HuH-7 (cell line): ENCODE measurements around the gene PLAC8.
"Not testable (repeated sequence)": the region's sequence is repeated elsewhere in the genome, so short reads cannot be mapped to it uniquely, and the experiment has no call there.

Experiments
- DNase-seq: peaks from one replicate; pipeline ENCODE4 v3.0.0; 2011; ENCODE audit warnings: low spot score

Gene PLAC8

DNA sequence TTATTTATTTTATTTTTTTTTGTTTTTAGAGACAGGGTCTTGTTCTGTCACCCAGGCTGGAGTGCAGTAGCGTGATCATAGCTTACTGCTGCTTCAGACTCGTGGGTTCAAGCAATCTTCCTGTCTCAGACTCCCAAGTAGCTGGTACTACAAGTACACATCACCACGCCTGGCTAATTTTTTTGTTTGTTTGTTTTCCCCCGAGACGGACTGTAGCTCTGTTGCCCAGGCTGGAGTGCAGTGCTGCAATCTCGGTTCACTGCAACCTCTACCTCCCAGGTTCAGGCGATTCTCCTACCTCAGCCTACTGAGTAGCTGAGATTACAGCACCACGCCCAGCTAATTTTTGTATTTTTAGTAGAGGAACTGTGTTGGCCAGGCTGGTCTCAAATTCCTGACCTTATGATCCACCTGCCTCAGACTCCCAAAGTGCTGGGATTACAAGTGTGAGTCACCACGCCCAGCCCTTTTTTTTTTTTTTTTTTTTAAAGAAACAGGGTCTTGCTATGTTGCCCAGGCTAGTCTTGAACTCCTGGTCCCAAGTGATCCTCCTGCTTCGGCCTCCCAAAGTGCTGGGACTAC lies 47.4 kb downstream of the PLAC8 start:
- no peak for DNase-seq

DNA sequence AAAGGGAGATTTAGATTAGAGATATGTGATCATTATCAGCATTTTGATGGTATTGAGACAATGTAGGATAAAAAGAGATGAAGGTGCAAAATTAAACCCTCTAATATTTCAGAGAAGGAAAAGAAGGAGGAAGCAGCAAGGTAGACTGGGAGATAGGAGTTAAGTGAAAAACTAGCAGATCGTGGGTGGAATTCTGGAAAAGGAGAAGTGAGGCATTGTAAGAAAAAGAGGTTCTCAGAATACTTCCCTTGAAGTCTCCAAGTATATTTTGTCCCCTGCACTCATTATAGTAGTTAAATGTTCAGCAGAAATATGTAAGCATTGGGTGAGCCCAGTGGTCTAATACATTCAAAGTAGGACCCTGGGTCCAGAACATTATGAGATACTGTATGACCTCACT lies 49.3 kb downstream of the PLAC8 start:
- no peak for DNase-seq

DNA sequence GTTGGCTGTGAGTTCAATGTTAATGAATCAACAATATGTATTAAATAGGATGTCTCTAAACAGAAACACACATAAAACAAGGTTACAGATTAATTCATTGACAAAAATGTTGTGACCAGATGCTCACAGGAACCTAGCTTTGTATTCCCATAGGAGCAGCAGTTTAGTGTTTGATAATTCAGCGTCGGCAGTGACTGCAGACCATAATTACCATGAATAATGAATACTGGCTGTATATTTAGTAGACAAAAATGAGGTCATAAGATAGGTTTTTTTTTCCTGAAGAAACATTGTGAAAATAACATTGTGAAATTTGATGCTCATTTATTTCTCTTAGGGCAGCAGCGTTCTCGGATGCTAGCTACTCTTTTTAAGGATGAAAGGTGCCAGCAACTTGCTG lies 51.8 kb downstream of the PLAC8 start:
- DNase-seq = no peak

DNA sequence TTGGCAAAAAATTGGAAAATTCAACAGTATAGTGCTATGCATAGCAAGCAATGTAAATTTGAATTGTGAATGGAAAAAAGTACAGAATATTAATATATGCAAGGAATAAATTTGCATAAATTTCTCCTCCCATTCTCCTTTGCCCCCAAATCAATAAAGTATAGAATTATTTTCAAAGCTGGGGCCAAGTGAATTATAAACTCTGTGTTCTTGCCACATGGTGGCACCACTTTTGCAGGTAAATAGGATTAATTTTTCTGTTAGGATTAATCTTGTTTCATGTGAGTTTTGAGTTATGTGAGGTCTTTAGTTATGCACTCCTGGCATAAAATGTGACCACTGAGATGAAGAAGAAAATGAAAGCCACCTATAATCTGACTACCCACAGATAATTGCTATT lies 59.6 kb downstream of the PLAC8 start:
- no peak for DNase-seq

DNA sequence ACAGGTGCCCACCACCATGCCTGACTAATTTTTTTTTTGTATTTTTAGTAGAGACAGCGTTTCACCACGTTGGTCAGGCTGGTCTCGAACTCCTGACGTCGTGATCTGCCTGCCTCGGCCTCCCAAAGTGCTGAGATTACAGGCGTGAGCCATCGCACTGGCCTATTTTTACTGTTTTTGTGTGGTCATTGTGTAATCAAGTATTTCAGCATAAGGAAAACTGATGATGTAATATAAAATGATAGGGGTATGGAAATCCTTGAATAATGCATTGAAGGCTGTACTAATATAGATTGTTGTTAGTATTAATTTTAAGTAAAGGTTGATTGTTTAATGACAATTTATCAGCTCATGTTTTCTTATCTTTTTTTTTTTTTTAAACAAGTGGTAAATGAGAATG lies 65.7 kb downstream of the PLAC8 start:
- not testable (repeated sequence) for DNase-seq

DNA sequence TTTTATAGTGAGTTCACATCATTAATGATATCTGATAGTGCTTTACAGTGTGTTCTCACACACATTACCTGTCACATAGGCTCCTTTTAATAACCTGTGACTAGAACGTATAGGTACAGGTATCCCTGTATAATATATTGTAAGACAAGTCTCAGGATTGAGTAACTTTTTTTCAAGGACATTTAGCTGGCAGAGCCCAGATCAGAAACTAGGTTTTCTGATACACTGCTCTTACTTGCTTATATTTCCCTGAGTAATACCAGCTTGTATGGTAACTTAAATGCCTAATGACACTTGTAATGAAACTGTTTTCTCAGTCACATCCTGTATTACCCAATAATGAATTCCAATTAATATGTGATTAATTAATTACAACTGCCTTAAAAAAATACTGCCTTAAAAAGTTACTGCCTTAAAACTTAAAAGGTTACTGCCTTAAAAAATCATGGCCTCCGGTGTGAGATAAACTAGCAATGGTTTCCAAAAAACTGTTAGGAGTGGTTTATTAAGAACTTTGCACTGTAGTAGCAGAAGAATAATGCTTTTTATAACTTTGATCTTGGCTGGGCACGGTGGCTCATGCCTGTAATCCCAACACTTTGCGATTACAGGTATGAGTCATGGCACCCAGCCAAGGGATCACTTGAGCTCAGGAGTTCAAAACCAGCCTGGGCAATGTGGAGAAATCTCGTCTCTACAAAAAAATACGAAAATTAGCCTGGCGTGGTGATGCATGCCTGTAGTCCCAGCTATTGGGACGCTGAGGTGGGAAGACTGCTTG lies 67.6 kb downstream of the PLAC8 start:
- no peak for DNase-seq

DNA sequence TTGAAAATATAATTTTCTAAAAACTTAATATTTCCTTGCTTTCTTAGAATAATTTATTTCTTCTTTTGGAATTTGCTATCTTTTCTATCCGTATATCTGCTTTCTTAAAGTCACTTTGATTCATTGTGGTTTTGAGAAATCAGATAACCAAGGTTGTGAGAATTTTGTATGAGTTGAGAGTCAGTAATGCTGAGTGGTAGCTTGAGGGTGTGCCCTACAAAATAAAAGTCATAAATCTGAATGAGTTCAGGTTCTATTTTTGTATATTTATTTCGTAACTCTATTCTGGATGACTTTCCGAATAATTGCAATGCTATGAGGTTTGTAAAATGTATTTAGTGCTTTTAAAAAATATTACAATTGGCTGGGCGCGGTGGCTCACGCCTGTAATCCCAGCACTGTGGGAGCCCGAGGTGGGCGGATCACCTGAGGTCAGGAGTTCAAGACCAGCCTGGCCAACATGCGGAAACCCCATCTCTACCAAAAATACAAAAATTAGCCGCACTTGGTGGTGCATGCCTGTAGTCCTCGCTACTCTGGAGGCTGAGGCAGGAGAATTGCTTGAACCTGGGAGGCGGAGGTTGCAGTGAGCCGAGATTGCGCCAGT lies 70.6 kb downstream of the PLAC8 start:
- DNase-seq = no peak

DNA sequence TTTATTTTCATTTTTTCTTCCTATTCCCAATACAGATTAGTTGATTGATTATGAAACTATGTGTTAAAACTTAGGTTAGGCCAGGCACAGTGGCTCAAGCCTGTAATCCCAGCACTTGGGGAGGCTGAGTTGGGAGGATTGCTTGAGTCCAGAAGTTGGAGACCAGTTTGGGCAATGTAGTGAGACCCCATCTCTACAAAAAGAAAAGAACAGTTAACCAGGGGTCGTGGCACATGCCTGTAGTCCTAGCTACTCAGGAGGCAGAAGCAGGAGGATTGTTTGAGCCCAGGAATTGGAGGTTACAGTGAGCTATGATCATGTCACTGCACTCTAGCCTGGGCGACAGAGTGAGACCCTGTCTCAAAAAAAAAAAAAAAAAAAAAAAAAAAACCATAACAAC lies 71.4 kb downstream of the PLAC8 start:
- not testable (repeated sequence) for DNase-seq

DNA sequence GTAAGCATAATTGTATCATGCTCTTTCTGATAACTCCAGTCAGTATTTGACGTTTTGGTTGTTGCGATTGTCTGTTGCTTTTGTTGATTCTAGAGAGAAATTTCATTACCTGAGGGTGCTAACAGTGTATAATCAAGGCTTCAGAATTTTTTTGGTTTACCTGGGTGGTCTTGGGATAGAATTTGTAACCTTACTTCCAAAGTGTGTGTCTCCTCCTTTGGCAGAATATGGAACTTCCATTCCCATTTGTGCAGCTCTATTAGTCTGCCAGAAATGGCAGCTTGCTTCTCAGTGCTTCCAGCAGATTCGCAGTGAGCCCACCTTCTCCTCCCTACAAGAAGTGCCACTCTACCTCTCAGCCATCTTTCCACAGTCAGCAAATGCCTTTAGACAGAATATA lies 74.3 kb downstream of the PLAC8 start:
- no peak for DNase-seq
